CD4-positive, alpha-beta T cell treated with Interleukin-6 for 4 hours (primary cell): ENCODE results near the gene SMARCAD1.
"Not testable (repeated sequence)": the region's sequence is repeated elsewhere in the genome, so short reads cannot be mapped to it uniquely, and the experiment has no call there.

Experiments
- DNase-seq: peaks from one replicate; pipeline ENCODE4 v3.0.0-alpha.2; 2020; ENCODE audit warnings: mixed read lengths

The SMARCAD1 gene

DNA sequence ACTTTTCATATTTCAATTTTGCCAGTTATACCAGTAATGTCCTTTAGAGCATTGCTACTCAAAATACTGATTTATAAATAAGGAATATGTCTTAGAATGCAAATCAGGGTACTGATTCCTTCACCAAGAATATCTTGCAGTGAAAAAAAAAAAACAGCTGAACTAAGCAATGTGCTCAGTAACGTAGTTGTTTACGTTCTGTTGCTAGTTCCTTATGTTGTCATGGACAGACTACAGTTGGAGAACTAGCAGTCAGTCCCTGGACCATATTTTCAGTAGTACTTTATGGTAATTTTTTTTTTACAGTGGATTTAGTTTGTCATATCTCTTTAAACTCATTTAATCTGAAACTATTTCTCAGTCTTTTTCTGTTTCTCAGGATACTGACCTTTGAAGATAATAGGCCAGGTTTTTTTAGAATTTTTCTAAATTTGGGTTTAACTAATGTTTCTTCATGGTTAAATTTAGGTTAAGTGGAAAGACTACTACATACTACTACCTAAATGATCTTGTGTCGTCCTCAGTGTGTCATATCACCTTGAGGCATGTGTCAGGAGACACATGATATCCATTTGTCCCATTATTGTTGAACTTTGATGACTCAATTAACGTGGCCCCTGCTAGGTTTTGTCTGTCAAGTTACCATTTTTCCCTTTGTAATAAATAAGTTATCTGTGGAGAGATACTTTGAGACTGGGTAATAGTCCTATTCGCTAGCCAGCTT, 21.0 kb downstream of the SMARCAD1 start:
- DNase-seq: no peak

DNA sequence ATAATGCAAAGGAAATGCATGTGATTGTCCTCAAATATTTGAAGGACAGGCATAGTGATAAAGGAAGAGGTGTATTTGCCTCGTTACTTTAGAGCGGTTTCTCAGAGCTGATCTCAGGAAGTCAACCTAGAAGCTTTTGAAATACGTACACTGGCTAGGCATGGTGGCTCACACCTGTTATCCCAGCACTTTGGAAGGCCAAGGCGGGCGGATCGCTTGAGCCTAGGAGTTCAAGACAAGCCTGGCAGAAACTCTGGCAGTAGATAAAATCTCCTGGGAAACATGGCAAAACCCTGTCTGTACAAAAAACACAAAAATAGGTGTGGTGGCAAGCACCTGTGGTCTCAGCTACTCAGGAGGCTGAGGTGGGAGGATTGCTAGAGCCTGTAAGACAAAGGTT, 24.9 kb downstream of the SMARCAD1 start:
- DNase-seq: no peak

DNA sequence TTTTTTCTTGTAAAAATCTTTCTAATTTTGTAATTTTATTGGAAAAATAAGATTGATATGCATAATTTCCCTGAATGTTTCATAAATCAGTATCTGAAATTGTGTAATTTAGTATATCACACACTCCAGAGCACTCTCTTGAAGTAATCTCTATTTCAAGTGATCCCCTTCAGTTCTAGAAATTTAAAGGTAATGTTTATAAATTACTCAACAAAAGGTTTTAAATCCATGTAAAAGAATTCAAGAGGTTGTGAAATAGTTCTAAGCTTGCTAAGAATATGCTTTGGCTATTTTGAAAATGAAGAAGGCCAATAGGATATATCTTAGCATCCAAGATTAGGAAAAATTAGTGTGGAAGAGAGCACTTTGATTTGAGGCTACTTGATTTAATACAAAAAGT, 28.2 kb downstream of the SMARCAD1 start:
- no peak for DNase-seq

DNA sequence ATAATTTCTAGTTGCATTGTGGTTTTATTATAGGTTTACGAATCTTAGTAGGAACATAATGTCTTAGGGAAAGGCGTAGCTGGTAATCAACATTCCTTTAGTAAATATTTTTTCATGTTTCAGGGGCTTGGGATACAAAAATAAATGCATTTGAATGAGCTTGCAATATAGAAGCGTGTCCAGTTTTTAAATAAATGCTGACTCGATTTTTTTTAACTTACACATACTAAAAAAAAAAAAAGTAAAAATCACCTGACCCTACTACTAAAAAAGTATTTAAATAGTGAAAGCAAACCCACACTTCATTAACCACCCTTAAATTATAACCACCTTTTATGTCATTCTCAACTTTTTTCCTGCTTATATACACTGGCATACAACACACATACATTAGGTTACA, 29.6 kb downstream of the SMARCAD1 start:
- DNase-seq: no peak

DNA sequence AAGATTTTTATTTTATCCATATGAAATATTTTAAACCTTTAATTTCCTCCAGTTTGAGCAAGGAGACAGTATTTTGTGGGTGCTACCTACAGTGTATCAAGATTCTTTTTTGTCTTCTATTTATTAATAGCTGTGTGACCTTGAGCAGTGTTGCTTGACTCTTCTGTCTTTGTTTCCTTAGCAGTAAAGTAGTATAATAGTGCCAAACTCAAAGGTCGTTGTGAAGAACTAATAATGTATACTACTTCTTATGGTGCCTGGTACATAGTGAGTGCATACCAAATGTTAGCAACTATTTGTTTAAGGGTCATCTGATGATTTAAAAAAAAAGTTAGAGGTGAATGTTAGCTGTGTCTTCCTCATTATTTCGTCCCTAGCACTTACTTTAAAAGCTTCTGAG, 30.5 kb downstream of the SMARCAD1 start:
- no peak for DNase-seq

DNA sequence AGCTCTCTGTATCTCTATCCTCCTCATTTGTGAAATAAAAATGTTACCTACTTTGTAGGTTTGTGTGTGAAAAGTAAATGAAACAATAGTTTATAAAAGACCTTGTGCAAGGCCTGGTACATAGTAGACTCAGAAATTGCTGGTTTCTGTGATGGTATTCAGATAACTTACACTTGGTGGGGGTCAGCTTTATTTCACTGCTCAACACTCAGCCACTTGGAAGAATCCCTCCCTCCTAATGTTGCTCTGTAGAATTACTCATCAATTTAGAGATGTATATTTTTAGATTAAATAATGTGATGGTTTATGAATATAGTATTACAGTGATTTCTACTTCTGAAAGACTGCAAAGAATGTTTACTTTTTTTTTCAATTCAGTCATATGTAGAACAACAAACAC, 32.7 kb downstream of the SMARCAD1 start:
- no peak for DNase-seq

DNA sequence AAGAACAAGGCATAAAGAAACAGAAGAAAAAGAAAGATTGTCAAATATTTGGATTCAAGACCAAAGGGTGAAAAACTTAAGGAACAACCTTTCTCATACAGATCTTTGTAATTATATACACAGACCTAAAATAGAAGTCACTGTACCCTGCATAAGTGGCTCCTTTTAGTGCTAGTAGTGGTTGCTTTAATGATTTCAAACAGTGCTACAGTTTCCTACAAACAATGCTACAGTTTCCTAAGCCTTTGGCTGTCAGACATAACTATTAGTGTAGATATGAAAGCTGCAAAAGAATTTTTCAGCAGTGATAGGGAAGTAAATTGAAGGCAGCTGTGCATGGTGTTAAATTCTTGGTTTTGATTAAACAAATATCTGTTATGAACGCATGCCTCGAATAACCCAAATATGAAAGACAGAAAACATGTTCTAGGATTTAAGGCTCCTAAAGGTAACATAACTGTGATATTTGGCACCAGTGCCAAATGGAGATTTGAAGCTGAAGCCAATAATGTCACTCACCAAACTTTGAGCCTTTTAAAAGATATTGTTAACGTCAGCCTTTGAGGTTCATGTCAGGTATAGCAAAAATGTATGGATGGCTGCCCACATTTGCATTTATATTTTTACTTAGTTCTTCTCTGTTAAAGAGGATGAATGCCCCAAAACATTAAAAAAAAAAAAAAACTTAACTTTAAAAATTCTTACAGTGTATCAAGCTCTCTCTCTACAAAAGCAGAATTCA, 36.6 kb downstream of the SMARCAD1 start:
- no peak for DNase-seq

DNA sequence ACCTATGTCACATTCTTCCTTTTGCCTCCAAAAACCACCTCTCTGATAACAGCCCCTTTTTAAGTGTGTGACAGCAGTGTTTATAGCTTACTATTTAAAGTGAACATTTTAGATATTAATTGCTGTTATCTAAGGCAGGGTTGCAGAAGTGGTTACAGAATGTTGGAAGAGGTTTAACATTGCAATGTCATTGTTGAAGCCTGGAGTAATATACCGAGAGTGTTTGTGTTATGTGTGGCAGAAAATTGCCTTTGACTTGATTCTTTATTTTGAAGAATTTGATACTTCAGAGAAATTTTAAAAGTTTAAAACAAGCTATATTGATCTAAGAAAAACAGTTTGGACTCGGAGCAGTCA, 37.1 kb downstream of the SMARCAD1 start:
- no peak for DNase-seq

DNA sequence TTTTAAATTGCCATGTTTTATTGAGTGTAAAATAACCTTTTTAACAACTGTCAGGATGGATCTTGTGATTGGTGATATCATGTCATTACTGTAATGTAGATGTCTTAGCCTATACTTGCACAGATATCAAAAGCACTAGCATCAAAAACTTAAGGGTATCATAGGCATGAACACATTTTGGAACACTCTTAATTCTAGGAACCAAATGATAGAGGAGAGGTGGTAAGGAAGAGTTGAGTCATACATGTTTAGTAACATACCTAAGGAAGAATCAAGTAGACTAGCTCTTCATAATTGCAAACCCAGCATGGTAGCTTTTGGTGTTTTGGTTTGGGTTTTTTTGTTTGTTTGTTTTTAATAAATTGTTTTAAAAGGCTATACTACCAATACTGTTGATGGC, 43.4 kb downstream of the SMARCAD1 start:
- no peak for DNase-seq

DNA sequence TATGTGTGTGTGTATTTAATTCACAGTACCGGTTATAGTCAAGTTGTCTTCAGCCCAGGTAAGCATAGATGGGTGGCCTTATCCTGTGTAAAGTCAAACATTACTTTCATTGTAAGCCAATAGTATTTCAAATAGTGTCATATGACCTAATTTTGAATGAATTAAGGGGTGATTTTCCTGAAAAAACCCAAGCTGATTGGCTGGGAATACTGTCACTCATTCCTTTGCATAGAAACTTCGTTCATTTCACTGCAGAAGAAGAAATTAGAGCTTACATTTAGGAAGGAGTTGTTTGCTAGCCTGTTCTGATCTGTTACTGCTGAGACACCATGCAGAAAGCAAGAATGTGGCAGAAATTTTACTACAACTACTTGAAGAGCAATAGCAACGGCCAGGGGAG, 45.4 kb downstream of the SMARCAD1 start:
- DNase-seq: no peak

DNA sequence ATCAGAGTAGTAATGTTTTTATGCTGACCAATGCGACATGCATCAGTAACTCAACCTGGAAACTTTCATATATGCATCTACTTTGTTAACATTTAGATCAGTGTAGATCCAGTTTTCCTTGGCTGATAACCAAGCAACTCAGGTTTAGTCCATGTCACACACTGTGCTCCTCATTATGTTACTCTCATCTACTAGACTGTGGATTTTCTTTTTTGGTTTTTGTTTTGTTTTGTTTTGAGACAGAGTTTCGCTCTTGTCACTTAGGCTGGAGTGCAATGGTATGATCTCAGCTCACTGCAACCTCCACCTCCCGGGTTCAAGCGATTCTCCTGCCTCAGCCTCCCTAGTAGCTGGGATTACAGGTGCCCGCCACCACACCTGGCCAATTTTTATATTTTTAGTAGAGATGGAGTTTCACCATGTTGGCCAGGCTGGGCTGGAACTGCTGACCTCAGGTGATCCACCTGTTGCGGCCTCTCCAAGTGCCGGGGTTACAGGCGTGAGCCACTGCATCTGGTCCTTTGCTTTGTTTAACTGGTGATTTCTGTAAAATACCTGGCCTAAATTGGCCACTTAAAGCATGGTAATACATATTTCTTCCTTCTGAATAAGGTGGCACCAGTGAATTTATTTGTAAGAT, 48.6 kb downstream of the SMARCAD1 start:
- DNase-seq: no peak

DNA sequence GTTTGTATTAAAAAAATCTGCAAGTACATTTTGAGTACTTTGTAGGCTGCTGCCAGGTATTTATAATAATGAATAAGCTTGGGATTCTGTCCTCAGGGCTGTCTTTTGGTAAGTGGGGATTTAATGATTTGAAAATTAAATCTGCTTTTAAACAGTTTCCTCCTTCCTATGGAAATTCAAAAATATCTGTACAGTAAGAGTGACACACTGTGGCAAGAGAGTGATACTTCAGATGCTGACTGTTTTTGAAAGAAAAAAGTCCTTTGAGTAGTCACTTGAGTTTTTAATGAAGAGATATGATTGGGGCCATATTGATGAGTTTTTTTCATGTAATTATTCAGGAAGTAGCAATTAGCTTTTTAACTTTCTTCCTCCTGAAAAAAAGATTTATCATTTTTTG, 49.2 kb downstream of the SMARCAD1 start:
- no peak for DNase-seq

DNA sequence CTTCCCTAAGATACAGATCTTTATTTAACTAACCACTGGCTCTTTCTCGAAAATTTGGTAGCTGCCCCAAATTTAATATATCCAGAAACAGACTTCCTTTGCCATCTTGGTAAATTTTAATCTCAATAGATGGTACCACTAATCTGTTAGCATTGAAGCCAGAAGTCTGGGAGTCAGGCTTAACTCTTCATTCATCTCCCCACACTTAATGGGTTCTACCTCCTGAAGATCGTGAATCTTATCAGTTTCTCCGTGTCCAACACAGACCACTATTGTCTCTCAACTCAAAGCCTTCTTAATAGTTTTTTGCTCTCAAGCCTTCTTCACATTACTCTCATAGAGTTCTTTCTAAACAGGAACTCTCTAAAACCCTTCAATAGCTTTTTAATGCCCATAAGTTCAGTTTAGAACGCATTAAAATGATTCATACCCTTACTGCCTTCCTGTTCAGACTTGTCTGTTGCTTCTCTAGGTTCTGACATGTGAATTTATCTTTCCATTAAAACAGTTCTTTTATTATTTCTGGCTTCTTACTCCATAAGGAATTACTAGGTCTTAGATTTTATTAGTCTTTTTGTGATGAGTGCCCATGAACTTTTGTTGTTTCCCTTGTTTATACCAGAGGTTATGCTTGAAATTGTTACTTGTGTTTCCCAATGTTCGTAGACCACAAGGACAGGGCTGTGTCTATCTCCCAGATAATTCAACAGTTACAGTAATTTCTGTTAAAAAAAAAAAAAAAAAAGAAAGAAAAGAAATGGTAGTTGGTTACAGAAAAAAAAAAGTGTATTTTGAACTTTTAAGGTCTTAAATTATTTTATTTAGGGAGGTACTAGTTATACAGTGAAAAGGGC, 54.7 kb downstream of the SMARCAD1 start:
- DNase-seq: no peak

DNA sequence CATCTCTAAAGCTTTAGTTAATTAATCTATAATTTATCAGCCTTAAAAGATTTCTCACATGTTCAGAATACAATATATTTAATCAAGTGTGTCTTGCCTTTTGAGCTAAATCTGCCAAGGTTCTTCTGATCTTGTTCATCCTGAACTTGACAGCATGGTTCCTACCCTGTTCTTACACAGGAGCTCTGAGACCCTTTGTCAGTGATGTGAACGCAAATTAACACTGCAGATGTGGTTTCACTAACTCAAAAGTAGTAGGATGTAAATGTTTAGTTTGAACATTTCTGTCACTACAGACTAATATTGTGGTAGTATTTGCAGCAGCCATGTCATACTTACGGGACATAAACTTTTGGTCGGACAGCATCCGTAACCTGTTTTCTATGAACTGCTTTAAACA, 59.4 kb downstream of the SMARCAD1 start:
- DNase-seq: no peak

DNA sequence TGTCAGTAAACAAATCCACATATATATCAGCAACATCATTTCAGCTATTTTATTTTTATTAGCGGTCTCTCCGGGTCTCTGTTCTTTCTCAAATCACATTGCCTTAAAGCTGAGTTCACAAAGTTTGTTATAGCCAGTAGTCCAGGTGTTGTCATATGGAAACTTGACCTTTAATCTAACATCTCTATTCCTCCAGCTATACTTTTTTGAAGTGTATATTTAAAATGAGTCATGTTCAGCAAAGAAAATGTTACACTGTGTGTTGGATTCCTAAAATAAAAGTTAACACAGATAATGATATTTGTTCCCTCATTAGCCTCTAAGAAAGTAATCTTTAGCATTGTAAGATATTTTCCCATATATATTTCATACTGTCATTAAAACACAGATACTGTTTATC, 63.6 kb downstream of the SMARCAD1 start:
- no peak for DNase-seq

DNA sequence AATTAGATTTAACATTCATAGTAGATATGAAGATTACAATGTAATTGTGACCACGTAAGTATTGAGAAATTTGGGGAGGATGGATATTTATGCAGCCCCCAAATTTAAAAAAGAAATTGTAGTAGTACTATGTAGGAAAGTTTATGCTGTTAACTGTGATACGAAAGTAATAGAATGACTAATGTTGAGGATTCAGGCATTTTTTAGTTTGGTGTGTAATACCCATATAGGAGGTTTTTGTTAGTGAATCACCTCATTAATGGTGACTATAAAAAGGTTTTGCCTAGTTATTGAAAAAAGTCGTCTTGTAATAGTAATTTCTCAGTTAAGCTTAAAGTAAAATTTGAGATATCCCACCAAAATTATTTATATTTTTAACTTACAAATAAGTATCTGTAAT, 67.2 kb downstream of the SMARCAD1 start:
- DNase-seq: no peak

DNA sequence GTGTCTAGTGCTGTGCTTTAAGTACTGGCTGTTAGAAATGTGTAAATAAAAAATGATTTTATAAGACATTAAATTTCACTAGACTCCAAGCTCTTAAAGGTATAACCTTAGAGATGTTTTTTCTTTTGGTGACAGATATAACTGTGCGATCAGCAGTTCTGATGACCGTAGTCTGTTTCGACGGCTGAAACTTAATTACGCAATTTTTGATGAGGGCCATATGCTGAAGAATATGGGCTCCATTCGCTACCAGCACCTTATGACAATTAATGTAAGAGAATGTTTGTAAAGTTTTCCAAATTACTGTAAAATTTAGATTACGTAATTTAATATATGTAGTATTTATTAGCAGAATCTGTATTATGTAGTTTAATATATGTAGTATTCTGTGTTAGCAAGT, 68.5 kb downstream of the SMARCAD1 start:
- DNase-seq: no peak

DNA sequence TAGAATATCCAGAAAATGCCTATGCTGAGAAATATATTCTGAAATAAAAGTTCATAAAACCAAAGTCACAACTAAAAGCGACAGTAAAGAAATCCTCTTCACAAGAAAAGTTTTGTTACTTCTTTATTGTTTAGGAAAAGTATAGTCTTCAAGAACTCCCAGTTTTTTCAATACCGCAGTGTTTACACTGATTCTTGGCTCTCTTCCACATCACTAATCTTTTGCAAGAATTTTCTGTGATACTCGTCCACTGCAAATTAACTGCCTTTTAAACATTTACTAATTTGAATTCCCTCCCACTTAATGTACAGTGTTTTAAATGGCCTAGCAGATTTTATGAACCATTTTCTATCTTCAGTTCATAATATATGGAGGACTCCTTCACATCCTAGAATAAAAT, 69.9 kb downstream of the SMARCAD1 start:
- no peak for DNase-seq

DNA sequence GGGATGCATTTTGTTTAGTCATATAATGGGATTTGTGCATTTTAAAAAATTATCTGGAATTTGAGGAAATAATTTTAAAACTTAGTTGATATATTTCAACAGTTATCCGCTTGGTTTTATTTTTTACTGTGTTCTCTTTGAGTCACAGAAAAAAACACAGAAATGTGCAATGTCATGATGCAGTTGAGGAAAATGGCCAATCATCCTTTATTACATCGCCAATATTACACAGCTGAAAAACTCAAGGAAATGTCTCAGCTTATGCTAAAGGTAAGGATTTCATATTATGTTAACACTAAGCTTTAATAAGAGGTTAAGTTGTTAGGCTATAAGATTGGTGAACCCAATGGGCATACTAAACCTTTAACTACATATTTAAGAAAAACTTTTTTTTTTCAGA, 71.1 kb downstream of the SMARCAD1 start:
- DNase-seq: no peak

DNA sequence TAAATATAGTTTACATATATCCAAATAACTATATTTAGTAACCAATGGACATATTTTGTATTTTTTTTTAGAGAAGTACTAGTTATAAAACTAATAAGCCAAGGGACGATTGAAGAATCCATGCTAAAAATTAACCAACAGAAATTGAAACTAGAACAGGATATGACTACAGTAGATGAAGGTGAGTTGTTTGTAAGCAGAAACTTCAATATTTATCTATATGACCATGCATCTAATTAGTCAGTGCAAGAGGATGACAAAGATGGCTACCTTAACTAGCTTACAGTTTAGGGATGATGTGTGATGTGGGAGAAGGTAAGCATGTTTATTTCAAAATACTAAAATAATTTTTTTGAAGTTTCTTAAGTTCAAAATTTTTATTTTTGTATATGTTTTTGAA, 77.2 kb downstream of the SMARCAD1 start:
- no peak for DNase-seq

DNA sequence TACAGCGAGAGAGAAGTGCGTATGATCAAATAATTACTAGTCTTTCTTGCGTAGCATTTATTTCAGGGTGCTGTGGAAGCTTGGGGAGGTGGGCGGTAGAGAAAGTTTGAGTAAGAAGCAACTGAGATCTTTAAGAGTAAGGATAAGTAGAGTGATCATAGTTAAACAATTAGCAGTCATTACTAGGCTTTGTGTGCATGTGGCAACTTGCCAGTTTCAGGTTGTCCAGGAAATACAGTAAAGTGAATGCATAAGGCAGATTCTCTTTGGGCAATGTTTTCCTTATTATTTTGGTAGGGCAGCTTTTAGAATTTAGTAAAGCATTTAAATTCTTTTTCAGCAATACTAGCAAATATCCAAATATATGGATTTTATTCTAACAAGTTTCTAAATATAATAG, 78.0 kb downstream of the SMARCAD1 start:
- DNase-seq: no peak

DNA sequence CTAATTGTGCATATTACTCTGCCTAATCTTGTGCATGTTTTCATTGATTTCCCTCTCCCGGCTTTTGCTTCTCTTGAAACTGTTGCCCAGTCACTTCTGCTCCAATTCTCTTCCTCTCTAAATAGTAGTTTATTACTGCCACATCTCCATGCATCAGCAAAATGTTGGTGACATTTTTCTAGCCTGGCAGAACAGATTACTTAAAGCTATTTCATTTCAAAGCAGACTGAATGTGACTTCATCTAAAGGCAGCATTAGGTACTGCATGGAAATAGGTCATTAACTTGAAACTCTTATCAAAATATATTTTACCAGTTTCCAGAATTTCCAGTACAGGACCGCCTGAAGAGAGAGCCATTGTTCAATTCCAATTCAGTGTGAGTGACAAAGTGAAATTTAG, 82.6 kb downstream of the SMARCAD1 start:
- no peak for DNase-seq

DNA sequence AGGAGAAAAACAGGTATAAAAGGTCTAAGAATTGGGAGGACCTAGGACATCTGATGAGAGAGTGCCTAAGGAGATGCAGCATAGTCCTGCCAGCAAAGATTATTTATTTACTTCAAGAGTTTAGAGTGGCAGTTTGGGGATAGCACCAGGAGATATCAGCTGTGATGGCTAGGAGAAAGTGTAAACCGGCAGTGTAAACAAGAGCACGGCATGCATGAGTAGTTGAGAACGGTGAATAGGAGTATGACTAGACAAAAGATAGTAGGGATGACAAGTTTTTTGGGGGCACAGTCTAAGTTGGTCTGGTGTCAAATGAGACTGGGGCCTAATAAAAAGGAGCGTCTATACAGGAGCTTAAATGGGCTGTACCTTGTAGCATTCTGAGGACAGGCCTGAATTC, 86.3 kb downstream of the SMARCAD1 start:
- DNase-seq: not testable (repeated sequence)
